Activated CD4-positive, alpha-beta T cell treated with anti-CD3 and anti-CD28 coated beads for 36 hours (primary cell): Measurements from ENCODE around the gene TMOD2. TPM values are rescaled to one million over a fixed set of nuclear protein-coding genes. Genes with fewer than 3 reads are reported as not detected.

Experiments used
- ATAC-seq: fragments of 200-7000 bp; cut with Tn5 transposase; one replicate; pipeline ENCODE4 v1.10.0; 2021; ENCODE audit warnings: mild to moderate bottlenecking, moderate library complexity
- CTCF ChIA-PET: fragments of 350-600 bp; sonication (Branson Sonifier 250); formaldehyde crosslinking; loops from one replicate; lab custom pipeline; 2021; ENCODE audit warnings: antibody characterized with exemption; lab: Charles Lee
- POLR2A ChIA-PET: fragments of 350-600 bp; sonication (Branson Sonifier 250); formaldehyde crosslinking; loops from one replicate; lab custom pipeline; 2021; ENCODE audit warnings: antibody characterized with exemption, inconsistent platforms; lab: Charles Lee
- DNase-seq: peaks from one replicate; pipeline ENCODE4 v3.0.0-alpha.2; 2020
- H3K27ac Mint-ChIP-seq: one replicate; pipeline ENCODE4 v1.8.0; 2021; ENCODE audit warnings: mixed read lengths
- H3K27me3 Mint-ChIP-seq: one replicate; pipeline ENCODE4 v1.8.0; 2021; ENCODE audit warnings: mixed read lengths
- H3K36me3 Mint-ChIP-seq: one replicate; pipeline ENCODE4 v1.8.0; 2021; ENCODE audit warnings: low read depth, mixed read lengths
- H3K4me1 Mint-ChIP-seq: one replicate; pipeline ENCODE4 v1.8.0; 2021; ENCODE audit warnings: mixed read lengths
- H3K4me3 Mint-ChIP-seq: one replicate; pipeline ENCODE4 v1.8.0; 2021; ENCODE audit warnings: mild to moderate bottlenecking, moderate library complexity, mixed read lengths
- H3K9me3 Mint-ChIP-seq: one replicate; pipeline ENCODE4 v1.8.0; 2021; ENCODE audit warnings: low read depth, mixed read lengths
- intact Hi-C, 2 experiments: fragments of 100-400 bp; cut with DNase I in 1 of 2; cut with micrococcal nuclease in 1 of 2; formaldehyde crosslinking; loops; one replicate each; pipeline versions ENCODE4 v1.14.2 to v1.15.1; 2022 to 2024; cut with DNase I, micrococcal nuclease
- total RNA-seq, 2 experiments: library from RNA; stranded (reverse); gene quantifications; one replicate each; pipeline ENCODE4 v1.2.3, GENCODE V29; 2021

TMOD2 gene
- total RNA-seq, 2 experiments from 2014 or later = 5.4 to 6.9 TPM

GRCh38 chr15:51755790-51756189 lies 4.4 kb downstream of the TMOD2 start:
- peaks cover 19% of the 10 kb centered on the region for H3K4me1 Mint-ChIP-seq
- no peaks in the 10 kb centered on the region for H3K36me3 Mint-ChIP-seq
- DNase-seq (no peak), ATAC-seq (no peak)
- H3K27ac Mint-ChIP-seq = no peak overlapping the region
- H3K4me3 Mint-ChIP-seq = no peak overlapping the region
- ChIA-PET CTCF (interaction anchor here (3.4 to 3.7 kb wide), 2 partner anchors 21 to 106 kb away, joined by 14 to 22 read pairs; no protein-coding TSS in a partner anchor), POLR2A (no interaction called here)
- no peaks in the 10 kb centered on the region for H3K9me3 Mint-ChIP-seq
- intact Hi-C loops = no loop called here
- peaks cover 4% of the 10 kb centered on the region for H3K27me3 Mint-ChIP-seq

DNA sequence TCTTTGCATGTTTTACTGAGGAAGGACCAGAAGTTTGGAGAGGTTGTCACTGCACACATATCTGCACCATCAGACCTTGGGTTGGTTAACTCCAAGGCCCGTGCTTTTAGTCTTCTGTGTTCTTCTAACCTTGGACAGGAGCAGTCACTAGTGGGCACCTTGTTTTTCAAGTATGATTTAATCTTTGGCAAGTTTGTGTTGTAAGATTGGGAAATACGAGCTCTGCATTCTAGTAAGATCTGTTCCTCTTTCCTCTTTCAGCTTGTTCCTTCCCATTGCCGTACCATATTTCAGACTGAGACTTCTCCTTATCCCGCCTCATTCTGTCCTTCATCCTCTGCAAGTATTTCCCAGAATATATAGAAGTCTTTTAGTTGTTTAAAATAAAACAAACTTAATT lies 5.1 kb downstream of the TMOD2 start:
- H3K4me3 Mint-ChIP-seq = no peak overlapping the region
- no peak for ATAC-seq
- CTCF ChIA-PET = interaction anchor here (0.6 to 3.7 kb wide), 5 partner anchors 16 to 143 kb away, joined by 3 to 22 read pairs (median 4); no protein-coding TSS in a partner anchor
- H3K9me3 Mint-ChIP-seq = no peaks in the 10 kb centered on the region
- POLR2A ChIA-PET = interaction anchor here (1.5 kb wide), 1 partner anchor 11 kb away, joined by 3 read pairs; no protein-coding TSS in a partner anchor
- no peak for DNase-seq
- intact Hi-C loops = no loop called here
- no peaks in the 10 kb centered on the region for H3K36me3 Mint-ChIP-seq
- no peak overlapping the region for H3K27ac Mint-ChIP-seq
- peaks cover 16% of the 10 kb centered on the region for H3K4me1 Mint-ChIP-seq
- peaks cover 3% of the 10 kb centered on the region for H3K27me3 Mint-ChIP-seq

- POLR2A ChIA-PET = interaction anchor here (1.5 kb wide), 1 partner anchor 10 kb away, joined by 3 read pairs; no protein-coding TSS in a partner anchor
Observed at GRCh38 chr15:51757450-51757849, 6.1 kb downstream of the TMOD2 start.

GRCh38 chr15:51758645-51759044 lies 7.2 kb downstream of the TMOD2 start:
- intact Hi-C loops = no loop called here
- ATAC-seq = no peak
- Mint-ChIP-seq H3K9me3 (no peaks in the 10 kb centered on the region), H3K4me3 (no peak overlapping the region), H3K4me1 (peaks cover 7% of the 10 kb centered on the region), H3K36me3 (no peaks in the 10 kb centered on the region), H3K27ac (no peak overlapping the region), H3K27me3 (no peaks in the 10 kb centered on the region)
- no peak for DNase-seq
- ChIA-PET POLR2A (no interaction called here), CTCF (interaction anchor here (1.0 to 3.7 kb wide), 3 partner anchors 11 to 109 kb away, joined by 3 to 22 read pairs (median 12); no protein-coding TSS in a partner anchor)

More at GRCh38 chr15:51757450-51757849, 6.1 kb downstream of the TMOD2 start:
- CTCF ChIA-PET = interaction anchor here (0.6 to 3.7 kb wide), 5 partner anchors 19 to 136 kb away, joined by 3 to 22 read pairs (median 6); no protein-coding TSS in a partner anchor
- Mint-ChIP-seq H3K4me3 (no peak overlapping the region), H3K27ac (no peak overlapping the region), H3K9me3 (no peaks in the 10 kb centered on the region), H3K27me3 (peaks cover 3% of the 10 kb centered on the region), H3K4me1 (peaks cover 13% of the 10 kb centered on the region), H3K36me3 (no peaks in the 10 kb centered on the region)
- ATAC-seq (no peak), DNase-seq (no peak)
- intact Hi-C loops = no loop called here

GRCh38 chr15:51759557-51760070 lies 8.2 kb downstream of the TMOD2 start:
- Mint-ChIP-seq H3K4me3 (no peak overlapping the region), H3K27me3 (no peaks in the 10 kb centered on the region), H3K27ac (no peak overlapping the region), H3K9me3 (no peaks in the 10 kb centered on the region), H3K36me3 (no peaks in the 10 kb centered on the region), H3K4me1 (no peaks in the 10 kb centered on the region)
- POLR2A ChIA-PET = no interaction called here
- no peak for ATAC-seq
- intact Hi-C loops = no loop called here
- DNase-seq = peak; percentile 28
- CTCF ChIA-PET = interaction anchor here (2.4 kb wide), 1 partner anchor 17 kb away, joined by 12 read pairs; no protein-coding TSS in a partner anchor

GRCh38 chr15:51760805-51761204 lies 9.4 kb downstream of the TMOD2 start:
- Mint-ChIP-seq H3K36me3 (no peaks in the 10 kb centered on the region), H3K4me1 (no peaks in the 10 kb centered on the region), H3K27ac (no peak overlapping the region), H3K27me3 (no peaks in the 10 kb centered on the region), H3K9me3 (no peaks in the 10 kb centered on the region), H3K4me3 (no peak overlapping the region)
- DNase-seq (no peak), ATAC-seq (no peak)
- POLR2A ChIA-PET = no interaction called here
- intact Hi-C loops = no loop called here
- CTCF ChIA-PET = interaction anchor here (0.6 to 1.2 kb wide), 4 partner anchors 10 to 144 kb away, joined by 3 to 4 read pairs (median 3); partner anchors contain the start of gene LYSMD2

DNA sequence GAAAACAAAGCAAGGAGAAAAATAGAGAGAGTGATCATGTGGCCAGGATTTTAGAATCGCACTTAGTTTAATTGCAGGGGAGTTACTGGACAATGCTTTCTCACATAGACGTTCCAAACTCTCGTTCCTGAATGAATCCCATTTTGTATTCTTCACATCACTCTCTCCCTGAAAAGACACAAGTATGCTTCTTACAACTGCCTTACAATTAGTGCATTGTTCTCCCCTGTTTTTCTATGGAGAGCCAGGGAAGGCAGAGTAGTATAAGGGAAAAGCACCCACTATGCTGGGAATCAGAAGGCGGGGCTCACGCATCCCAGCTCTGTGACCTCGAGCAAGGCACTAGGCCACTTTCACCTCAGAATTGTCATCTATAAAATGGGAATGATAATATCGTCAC lies 14.4 kb downstream of the TMOD2 start:
- no peak overlapping the region for H3K27ac Mint-ChIP-seq
- H3K4me1 Mint-ChIP-seq = peaks cover 8% of the 10 kb centered on the region
- H3K27me3 Mint-ChIP-seq = no peaks in the 10 kb centered on the region
- ATAC-seq (no peak), DNase-seq (no peak)
- ChIA-PET CTCF (interaction anchor here (1.0 to 2.9 kb wide), 2 partner anchors 11 to 116 kb away, joined by 4 to 24 read pairs; no protein-coding TSS in a partner anchor), POLR2A (no interaction called here)
- no peak overlapping the region for H3K4me3 Mint-ChIP-seq
- H3K36me3 Mint-ChIP-seq = peaks cover 11% of the 10 kb centered on the region
- no peaks in the 10 kb centered on the region for H3K9me3 Mint-ChIP-seq
- intact Hi-C loops = no loop called here

DNA sequence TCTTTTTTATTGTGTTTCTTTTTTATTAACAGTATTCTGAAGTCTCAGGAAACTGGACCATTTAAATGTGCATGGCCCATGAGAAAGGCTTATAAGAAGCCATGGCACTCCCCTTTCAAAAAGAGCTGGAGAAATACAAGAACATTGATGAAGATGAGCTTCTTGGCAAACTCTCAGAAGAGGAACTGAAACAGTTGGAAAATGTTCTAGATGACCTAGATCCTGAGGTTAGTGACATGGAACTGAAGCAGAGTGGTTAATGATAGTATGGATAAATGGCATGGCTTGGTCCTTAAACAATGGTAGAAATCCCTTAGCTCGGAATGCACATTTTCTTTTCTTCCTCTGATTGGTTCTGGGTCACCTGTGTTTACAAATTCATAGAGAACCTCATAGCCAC lies 14.9 kb downstream of the TMOD2 start:
- no peak overlapping the region for H3K27ac Mint-ChIP-seq
- H3K9me3 Mint-ChIP-seq = no peaks in the 10 kb centered on the region
- POLR2A ChIA-PET = no interaction called here
- peaks cover 8% of the 10 kb centered on the region for H3K4me1 Mint-ChIP-seq
- no peak for ATAC-seq
- H3K4me3 Mint-ChIP-seq = no peak overlapping the region
- H3K27me3 Mint-ChIP-seq = no peaks in the 10 kb centered on the region
- intact Hi-C loops = no loop called here
- H3K36me3 Mint-ChIP-seq = peaks cover 14% of the 10 kb centered on the region
- DNase-seq = no peak
- CTCF ChIA-PET = interaction anchor here (1.0 to 2.9 kb wide), 3 partner anchors 10 to 116 kb away, joined by 3 to 24 read pairs (median 4); no protein-coding TSS in a partner anchor

DNA sequence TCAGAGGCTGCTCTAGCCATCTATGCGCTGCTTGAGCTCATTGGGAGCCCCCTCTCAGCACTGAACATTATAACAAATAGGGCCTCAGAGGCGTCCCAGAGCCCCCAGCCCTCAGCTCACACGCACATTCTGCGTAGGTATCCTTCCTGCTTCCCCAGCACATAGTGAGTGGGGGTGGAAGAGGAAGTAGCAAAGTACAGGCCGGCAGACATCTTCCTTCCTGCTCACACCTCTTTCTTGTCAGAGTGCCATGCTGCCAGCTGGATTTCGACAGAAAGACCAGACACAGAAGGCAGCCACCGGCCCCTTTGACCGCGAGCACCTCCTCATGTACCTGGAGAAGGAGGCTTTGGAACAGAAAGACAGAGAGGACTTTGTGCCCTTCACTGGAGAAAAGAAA lies 16.6 kb downstream of the TMOD2 start:
- no peak overlapping the region for H3K4me3 Mint-ChIP-seq

GRCh38 chr15:51770902-51771301 lies 19.5 kb downstream of the TMOD2 start:
- no peak for DNase-seq
- intact Hi-C loops = no loop called here
- peaks cover 14% of the 10 kb centered on the region for H3K36me3 Mint-ChIP-seq
- H3K4me3 Mint-ChIP-seq = no peak overlapping the region
- ATAC-seq = no peak
- no peaks in the 10 kb centered on the region for H3K27me3 Mint-ChIP-seq
- peaks cover 8% of the 10 kb centered on the region for H3K4me1 Mint-ChIP-seq
- H3K27ac Mint-ChIP-seq = no peak overlapping the region
- POLR2A ChIA-PET = no interaction called here
- CTCF ChIA-PET = interaction anchor here (0.6 kb wide), 1 partner anchor 121 kb away, joined by 5 read pairs; no protein-coding TSS in a partner anchor
- H3K9me3 Mint-ChIP-seq = no peaks in the 10 kb centered on the region

More for the DNA sequence above, 16.6 kb downstream of the TMOD2 start:
- DNase-seq (peak; percentile 15), ATAC-seq (no peak)
- Mint-ChIP-seq H3K27ac (peak overlapping the region; percentile 53), H3K9me3 (no peaks in the 10 kb centered on the region), H3K4me1 (peaks cover 8% of the 10 kb centered on the region), H3K36me3 (peaks cover 14% of the 10 kb centered on the region), H3K27me3 (no peaks in the 10 kb centered on the region)
- CTCF ChIA-PET = interaction anchor here (0.8 to 2.9 kb wide), 6 partner anchors 9 to 118 kb away, joined by 3 to 24 read pairs (median 6); no protein-coding TSS in a partner anchor
- intact Hi-C loops = no loop called here
- POLR2A ChIA-PET = interaction anchor here (0.6 to 1.0 kb wide), 2 partner anchors 11 to 632 kb away, joined by 3 to 6 read pairs; no protein-coding TSS in a partner anchor

- ChIA-PET POLR2A (no interaction called here), CTCF (interaction anchor here (1.0 to 1.6 kb wide), 3 partner anchors 15 to 124 kb away, joined by 3 to 10 read pairs (median 3); no protein-coding TSS in a partner anchor)
- Mint-ChIP-seq H3K9me3 (no peaks in the 10 kb centered on the region), H3K4me3 (no peak overlapping the region), H3K36me3 (peaks cover 16% of the 10 kb centered on the region), H3K27me3 (no peaks in the 10 kb centered on the region), H3K27ac (no peak overlapping the region), H3K4me1 (peaks cover 8% of the 10 kb centered on the region)
- intact Hi-C loops = no loop called here
- ATAC-seq (no peak), DNase-seq (no peak)
Observed at GRCh38 chr15:51771773-51772172, 20.4 kb downstream of the TMOD2 start.
